ENCODE results near the gene ARHGAP6.

Gene ARHGAP6

GRCh38 chrX:11331788-11332187 is 333.9 kb downstream of the ARHGAP6 start:
- in situ Hi-C loops (cut with MboI; ENCODE audit: low sequenced_read_pairs) = no loop called here

- in situ Hi-C loops (cut with MboI; ENCODE audit: low sequenced_read_pairs) = no loop called here
Observed at GRCh38 chrX:11329021-11329420, 336.7 kb downstream of the ARHGAP6 start.

GRCh38 chrX:11328134-11328533 is 337.6 kb downstream of the ARHGAP6 start:
- in situ Hi-C loops (cut with MboI; ENCODE audit: low sequenced_read_pairs) = no loop called here

- in situ Hi-C loops (cut with MboI; ENCODE audit: low sequenced_read_pairs) = no loop called here
Observed at GRCh38 chrX:11321986-11322385, 343.7 kb downstream of the ARHGAP6 start.

GRCh38 chrX:11319806-11320520 is 345.8 kb downstream of the ARHGAP6 start:
- in situ Hi-C loops (cut with MboI; ENCODE audit: low sequenced_read_pairs) = no loop called here

- in situ Hi-C loops (cut with MboI; ENCODE audit: low sequenced_read_pairs) = no loop called here
Observed at GRCh38 chrX:11311706-11312105, 354.0 kb downstream of the ARHGAP6 start.

- in situ Hi-C loops (cut with MboI; ENCODE audit: low sequenced_read_pairs) = no loop called here
Observed at GRCh38 chrX:11309220-11309619, 356.5 kb downstream of the ARHGAP6 start.

- in situ Hi-C loops (cut with MboI; ENCODE audit: low sequenced_read_pairs) = no loop called here
Observed at GRCh38 chrX:11305641-11306040, 360.1 kb downstream of the ARHGAP6 start.

GRCh38 chrX:11304829-11305228 is 360.9 kb downstream of the ARHGAP6 start:
- in situ Hi-C loops (cut with MboI; ENCODE audit: low sequenced_read_pairs) = no loop called here

- in situ Hi-C loops (cut with MboI; ENCODE audit: low sequenced_read_pairs) = no loop called here
Observed at GRCh38 chrX:11298600-11298999, 367.1 kb downstream of the ARHGAP6 start.

- in situ Hi-C loops (cut with MboI; ENCODE audit: low sequenced_read_pairs) = no loop called here
Observed at GRCh38 chrX:11296051-11296450, 369.7 kb downstream of the ARHGAP6 start.

GRCh38 chrX:11293113-11293512 is 372.6 kb downstream of the ARHGAP6 start, which contains the start of gene AMELX:
TSS of gene AMELX (plus strand) at chrX:11293413. CDS start at chrX:11294789, 1,376 bp downstream.
- in situ Hi-C loops (cut with MboI; ENCODE audit: low sequenced_read_pairs) = no loop called here

- in situ Hi-C loops (cut with MboI; ENCODE audit: low sequenced_read_pairs) = no loop called here
Observed at GRCh38 chrX:11290416-11291102, 375.2 kb downstream of the ARHGAP6 start.

- in situ Hi-C loops (cut with MboI; ENCODE audit: low sequenced_read_pairs) = no loop called here
Observed at GRCh38 chrX:11287505-11287904, 378.2 kb downstream of the ARHGAP6 start.

- in situ Hi-C loops (cut with MboI; ENCODE audit: low sequenced_read_pairs) = no loop called here
Observed at GRCh38 chrX:11285651-11286050, 380.1 kb downstream of the ARHGAP6 start.

- in situ Hi-C loops (cut with MboI; ENCODE audit: low sequenced_read_pairs) = no loop called here
Observed at GRCh38 chrX:11282043-11282442, 383.7 kb downstream of the ARHGAP6 start.

GRCh38 chrX:11273544-11273943 is 392.2 kb downstream of the ARHGAP6 start:
- in situ Hi-C loops (cut with MboI; ENCODE audit: low sequenced_read_pairs) = no loop called here

- in situ Hi-C loops (cut with MboI; ENCODE audit: low sequenced_read_pairs) = no loop called here
Observed at GRCh38 chrX:11272863-11273262, 392.9 kb downstream of the ARHGAP6 start.

GRCh38 chrX:11272290-11272689 is 393.4 kb downstream of the ARHGAP6 start:
- in situ Hi-C loops (cut with MboI; ENCODE audit: low sequenced_read_pairs) = no loop called here

- in situ Hi-C loops (cut with MboI; ENCODE audit: low sequenced_read_pairs) = no loop called here
Observed at GRCh38 chrX:11269996-11270395, 395.7 kb downstream of the ARHGAP6 start.

GRCh38 chrX:11269006-11269405 is 396.7 kb downstream of the ARHGAP6 start:
- in situ Hi-C loops (cut with MboI; ENCODE audit: low sequenced_read_pairs) = no loop called here

- in situ Hi-C loops (cut with MboI; ENCODE audit: low sequenced_read_pairs) = no loop called here
Observed at GRCh38 chrX:11267425-11267824, 398.3 kb downstream of the ARHGAP6 start.

Data from HL-60/S4 (cell line).